OCI-LY1 (cell line): ENCODE measurements around the gene IFNE.

Source experiments
- H2AFZ ChIP-seq: fragments of 200-600 bp; sonication (generic), shearing (Covaris generic); 2 replicates; pipeline ENCODE4 v1.6.0; 2014; ENCODE audit warnings: antibody characterized with exemption, mild to moderate bottlenecking, low read length
- H3F3A ChIP-seq: fragments of 200-600 bp; sonication (generic), shearing (Covaris generic); 2 replicates; pipeline ENCODE4 v1.6.0; 2014; ENCODE audit warnings: mild to moderate bottlenecking, antibody characterized with exemption, low read length, moderate library complexity; ENCODE audit not compliant: insufficient read depth
- H3K27ac ChIP-seq: fragments of 200-600 bp; sonication (generic); 2 replicates; pipeline ENCODE4 v1.5.1; 2014; ENCODE audit warnings: low read length, mixed run types, mild to moderate bottlenecking, low read depth; ENCODE audit not compliant: poor library complexity, severe bottlenecking
- H3K27me3 ChIP-seq: fragments of 200-600 bp; sonication (generic); 2 replicates; pipeline ENCODE4 v1.6.0; 2014; ENCODE audit warnings: antibody characterized with exemption, mild to moderate bottlenecking, low read length, moderate library complexity; ENCODE audit not compliant: insufficient read depth
- H3K36me3 ChIP-seq: fragments of 200-600 bp; sonication (generic); 2 replicates; pipeline ENCODE4 v1.6.1; 2014; ENCODE audit warnings: mild to moderate bottlenecking, antibody characterized with exemption, low read length, moderate library complexity, mixed read lengths; ENCODE audit not compliant: insufficient read depth
- H3K4me1 ChIP-seq: fragments of 200-600 bp; sonication (generic); 2 replicates; pipeline ENCODE4 v1.5.1; 2014; ENCODE audit warnings: mild to moderate bottlenecking, low read length, moderate library complexity; ENCODE audit not compliant: insufficient read depth, severe bottlenecking
- H3K4me2 ChIP-seq: fragments of 200-600 bp; sonication (generic), shearing (Covaris generic); 2 replicates; pipeline ENCODE4 v1.6.1; 2014; ENCODE audit warnings: low read length
- H3K4me3 ChIP-seq: fragments of 200-600 bp; sonication (generic); 2 replicates; pipeline ENCODE4 v1.5.1; 2014; ENCODE audit warnings: low read length, low read depth, mild to moderate bottlenecking, mixed read lengths; ENCODE audit not compliant: poor library complexity, severe bottlenecking
- H3K79me2 ChIP-seq: fragments of 200-600 bp; shearing (Covaris generic); 2 replicates; pipeline ENCODE4 v1.6.1; 2016; ENCODE audit warnings: mixed run types, low read length, mixed read lengths; ENCODE audit not compliant: insufficient read depth
- H3K9ac ChIP-seq: fragments of 200-600 bp; sonication (generic), shearing (Covaris generic); 2 replicates; pipeline ENCODE4 v1.6.1; 2014; ENCODE audit warnings: mild to moderate bottlenecking, low read length, mixed read lengths
- H3K9me2 ChIP-seq: fragments of 200-600 bp; sonication (generic), shearing (Covaris generic); 2 replicates; pipeline ENCODE4 v1.6.1; 2014; ENCODE audit warnings: low read depth, mild to moderate bottlenecking, low read length, mixed read lengths
- H3K9me3 ChIP-seq: fragments of 200-600 bp; shearing (Covaris generic); 2 replicates; pipeline ENCODE4 v1.6.1; 2014; ENCODE audit warnings: low read length, mixed read lengths
- H4K20me1 ChIP-seq: fragments of 200-600 bp; sonication (generic), shearing (Covaris generic); 2 replicates; pipeline ENCODE4 v1.6.0; 2016; ENCODE audit warnings: mild to moderate bottlenecking, low read length; ENCODE audit not compliant: insufficient read depth
- EZH2 ChIP-seq: fragments of 200-600 bp; sonication (generic), shearing (Covaris generic); IDR thresholded peaks from 2 replicates; pipeline ENCODE4 v1.8.0; 2017; ENCODE audit warnings: borderline replicate concordance, mixed run types, mild to moderate bottlenecking, antibody characterized with exemption, low read length, moderate library complexity, mixed read lengths
- TF ChIP-seq, protein P1 (sequence below): fragments of 200-600 bp; sonication (generic), shearing (Covaris generic); IDR thresholded peaks from 2 replicates; pipeline ENCODE4 v1.5.1; 2017; ENCODE audit warnings: mild to moderate bottlenecking, antibody characterized with exemption, low read length, moderate library complexity, mixed read lengths

IFNE gene, protein sequence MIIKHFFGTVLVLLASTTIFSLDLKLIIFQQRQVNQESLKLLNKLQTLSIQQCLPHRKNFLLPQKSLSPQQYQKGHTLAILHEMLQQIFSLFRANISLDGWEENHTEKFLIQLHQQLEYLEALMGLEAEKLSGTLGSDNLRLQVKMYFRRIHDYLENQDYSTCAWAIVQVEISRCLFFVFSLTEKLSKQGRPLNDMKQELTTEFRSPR

DNA sequence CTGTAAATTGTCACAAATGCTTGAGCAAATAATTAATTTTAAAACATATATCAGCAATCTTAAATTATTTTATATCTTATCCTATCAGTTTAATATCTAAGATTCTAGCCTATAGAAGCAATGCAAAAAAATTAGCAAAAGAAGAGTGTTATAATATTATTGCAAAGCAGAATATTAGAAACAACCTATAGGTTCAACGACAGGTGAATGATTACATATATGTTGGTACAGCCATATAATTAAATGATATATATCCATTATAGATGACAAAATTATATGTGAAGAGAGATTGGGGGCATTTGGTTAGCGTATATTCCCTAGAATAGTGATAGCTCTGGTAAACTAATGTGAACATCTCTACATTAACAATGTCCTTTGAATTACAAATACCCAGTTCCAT is at the start of gene IFNE:
TSS of gene IFNE (minus strand) at position 101 of the 400 bp plus-strand sequence. CDS start 619 bp downstream, outside the sequence.
- Histone ChIP-seq H3K9me2 (no peaks in the 10 kb centered on the region), H3F3A (no peaks in the 10 kb centered on the region), H3K79me2 (no peaks in the 10 kb centered on the region), H4K20me1 (no peaks in the 10 kb centered on the region), H2AFZ (no peak within 1 kb of the TSS), H3K9me3 (no peaks in the 10 kb centered on the region), H3K4me3 (no peak within 1 kb of the TSS), H3K4me1 (no peaks in the 10 kb centered on the region), H3K27ac (no peak within 1 kb of the TSS), H3K4me2 (no peak within 1 kb of the TSS), H3K36me3 (no peaks in the 10 kb centered on the region), H3K27me3 (0 out of 2 replicates have a peak, but pooled peaks cover 6% of the 10 kb centered on the region), H3K9ac (no peak within 1 kb of the TSS)
- TF ChIP-seq EZH2 = no peak
- TF ChIP-seq, protein P1, sequence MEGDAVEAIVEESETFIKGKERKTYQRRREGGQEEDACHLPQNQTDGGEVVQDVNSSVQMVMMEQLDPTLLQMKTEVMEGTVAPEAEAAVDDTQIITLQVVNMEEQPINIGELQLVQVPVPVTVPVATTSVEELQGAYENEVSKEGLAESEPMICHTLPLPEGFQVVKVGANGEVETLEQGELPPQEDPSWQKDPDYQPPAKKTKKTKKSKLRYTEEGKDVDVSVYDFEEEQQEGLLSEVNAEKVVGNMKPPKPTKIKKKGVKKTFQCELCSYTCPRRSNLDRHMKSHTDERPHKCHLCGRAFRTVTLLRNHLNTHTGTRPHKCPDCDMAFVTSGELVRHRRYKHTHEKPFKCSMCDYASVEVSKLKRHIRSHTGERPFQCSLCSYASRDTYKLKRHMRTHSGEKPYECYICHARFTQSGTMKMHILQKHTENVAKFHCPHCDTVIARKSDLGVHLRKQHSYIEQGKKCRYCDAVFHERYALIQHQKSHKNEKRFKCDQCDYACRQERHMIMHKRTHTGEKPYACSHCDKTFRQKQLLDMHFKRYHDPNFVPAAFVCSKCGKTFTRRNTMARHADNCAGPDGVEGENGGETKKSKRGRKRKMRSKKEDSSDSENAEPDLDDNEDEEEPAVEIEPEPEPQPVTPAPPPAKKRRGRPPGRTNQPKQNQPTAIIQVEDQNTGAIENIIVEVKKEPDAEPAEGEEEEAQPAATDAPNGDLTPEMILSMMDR = no peak

DNA sequence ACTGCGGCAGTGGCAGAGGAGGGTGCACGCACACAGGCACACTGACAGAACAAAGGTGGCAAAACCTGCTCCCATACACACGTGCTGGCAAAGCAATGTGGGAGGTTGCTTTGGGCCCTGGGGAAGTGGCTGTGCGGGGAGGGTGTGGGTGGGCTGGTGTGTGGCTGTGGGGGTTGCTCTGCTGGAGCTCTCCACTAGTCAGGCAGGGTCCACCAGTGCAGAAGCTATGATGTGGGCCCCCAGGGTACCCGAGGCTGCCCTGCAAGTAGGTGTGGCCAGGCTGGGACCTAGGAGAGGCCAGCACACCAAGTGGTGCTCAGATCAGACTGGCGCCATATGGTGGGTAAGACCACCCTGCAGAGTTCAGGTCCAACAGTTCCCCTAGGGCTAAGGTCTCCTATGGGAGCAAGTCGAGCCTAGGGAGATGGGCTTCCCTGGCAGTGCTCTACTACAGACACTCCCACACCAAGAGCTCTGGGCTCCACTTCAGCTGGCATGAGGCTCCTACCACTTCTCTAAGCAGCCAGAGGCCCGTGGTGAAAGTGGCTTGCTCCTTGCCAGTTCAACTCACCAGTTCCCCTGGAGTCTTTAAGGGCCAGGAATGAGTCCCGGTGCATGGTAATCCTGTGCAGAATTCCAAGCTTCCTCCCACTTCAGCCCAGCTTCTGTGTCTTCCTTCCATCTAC is 46.2 kb upstream of the IFNE start:
- Histone ChIP-seq H3K4me2 (no peak overlapping the region), H3K79me2 (no peaks in the 10 kb centered on the region), H3K36me3 (no peaks in the 10 kb centered on the region), H3K9me2 (no peaks in the 10 kb centered on the region), H3K9me3 (no peaks in the 10 kb centered on the region), H3K4me1 (no peaks in the 10 kb centered on the region), H3K9ac (no peak overlapping the region), H4K20me1 (no peaks in the 10 kb centered on the region), H3F3A (no peaks in the 10 kb centered on the region), H3K27me3 (no peaks in the 10 kb centered on the region), H3K27ac (no peak overlapping the region), H2AFZ (no peak overlapping the region), H3K4me3 (no peak overlapping the region)
- TF ChIP-seq, protein P1 = no peak
- no peak for TF ChIP-seq EZH2

DNA sequence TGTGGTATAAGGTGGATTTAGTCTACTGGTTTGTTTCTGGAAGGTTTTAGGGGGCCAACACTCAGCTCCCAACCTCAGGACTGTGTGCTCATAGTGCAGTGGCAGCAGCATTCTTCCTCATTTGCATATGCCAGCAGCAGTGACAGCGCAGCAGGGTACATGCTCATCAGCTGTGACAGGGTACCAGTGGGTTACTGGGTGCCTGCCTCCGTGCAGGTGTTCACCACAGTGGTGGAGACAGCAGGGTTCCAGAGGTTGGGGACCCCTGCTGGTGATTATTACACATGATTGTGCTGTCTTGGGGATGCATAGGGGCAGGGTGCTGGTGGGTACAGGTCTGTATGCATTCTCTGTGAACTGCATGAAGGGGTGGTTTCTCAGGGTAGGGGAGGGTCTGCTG is 45.5 kb upstream of the IFNE start:
- Histone ChIP-seq H3K9me2 (no peaks in the 10 kb centered on the region), H3K9me3 (no peaks in the 10 kb centered on the region), H3K4me2 (no peak overlapping the region), H3K79me2 (no peaks in the 10 kb centered on the region), H3K27me3 (no peaks in the 10 kb centered on the region), H4K20me1 (no peaks in the 10 kb centered on the region), H3K9ac (no peak overlapping the region), H3F3A (no peaks in the 10 kb centered on the region), H3K27ac (no peak overlapping the region), H3K4me1 (no peaks in the 10 kb centered on the region), H2AFZ (no peak overlapping the region), H3K4me3 (no peak overlapping the region), H3K36me3 (no peaks in the 10 kb centered on the region)
- TF ChIP-seq EZH2 = no peak
- TF ChIP-seq, protein P1 = peak; percentile 38; the same call in 1 of the 2 replicates
